Activated naive CD8-positive, alpha-beta T cell treated with anti-CD3 and anti-CD28 coated beads, Interleukin-2, amount 10 ng/mL, durations not matched to agents 7 days and 5 days (primary cell): ENCODE data around the gene PRTFDC1. TPM values are rescaled to one million over a fixed set of nuclear protein-coding genes. Genes with fewer than 3 reads are reported as not detected.
"Not testable (repeated sequence)": the region's sequence is repeated elsewhere in the genome, so short reads cannot be mapped to it uniquely, and the experiment has no call there.

Experiments
- ATAC-seq: fragments of 150-1000 bp; cut with Tn5 transposase; one replicate; pipeline ENCODE4 v1.10.0; 2021; ENCODE audit warnings: low read depth, moderate library complexity
- POLR2A ChIA-PET: fragments of 350-600 bp; sonication (Branson Sonifier 250); formaldehyde crosslinking; loops from one replicate; lab custom pipeline; 2021; ENCODE audit warnings: antibody characterized with exemption; lab: Charles Lee
- DNase-seq: peaks from one replicate; pipeline ENCODE4 v3.0.0; 2021
- H3K27ac Mint-ChIP-seq: one replicate; pipeline ENCODE4 v1.8.0; 2022; ENCODE audit warnings: mild to moderate bottlenecking, mixed read lengths
- H3K27me3 Mint-ChIP-seq: one replicate; pipeline ENCODE4 v1.8.0; 2022; ENCODE audit warnings: mild to moderate bottlenecking, moderate library complexity, mixed read lengths
- H3K36me3 Mint-ChIP-seq: one replicate; pipeline ENCODE4 v1.8.0; 2021; ENCODE audit warnings: mild to moderate bottlenecking, mixed read lengths
- H3K4me1 Mint-ChIP-seq: one replicate; pipeline ENCODE4 v1.8.0; 2021; ENCODE audit warnings: mixed read lengths
- H3K4me3 Mint-ChIP-seq: one replicate; pipeline ENCODE4 v1.8.0; 2022; ENCODE audit warnings: mild to moderate bottlenecking, moderate library complexity, mixed read lengths
- H3K9me3 Mint-ChIP-seq: one replicate; pipeline ENCODE4 v1.8.0; 2021; ENCODE audit warnings: mixed read lengths
- total RNA-seq, 2 experiments: library from RNA; stranded (reverse); gene quantifications; one replicate each; pipeline ENCODE4 v1.2.3, GENCODE V29; 2021

Gene PRTFDC1
- total RNA-seq, 2 experiments from 2014 or later, result 1.5 to 2.0 TPM

DNA sequence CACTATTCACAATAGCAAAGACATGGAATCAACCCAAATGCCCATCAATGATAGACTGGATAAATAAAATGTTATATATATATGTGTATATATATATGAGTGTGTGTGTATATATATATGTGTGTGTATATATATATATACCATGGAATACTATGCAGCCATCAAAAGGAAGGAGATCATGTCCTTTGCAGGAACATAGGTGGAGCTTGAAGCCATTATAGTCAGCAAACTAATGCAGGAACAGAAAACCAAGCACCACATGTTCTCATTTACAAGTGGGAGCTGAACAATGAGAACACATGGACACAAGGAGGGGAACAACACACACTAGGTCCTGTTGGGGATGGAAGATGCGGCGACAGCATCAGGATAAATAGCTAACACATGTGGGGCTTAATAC is 32.2 kb downstream of the PRTFDC1 start:
- ATAC-seq, POLR2A ChIA-PET, H3K27ac Mint-ChIP-seq, H3K27me3 Mint-ChIP-seq, DNase-seq, H3K4me3 Mint-ChIP-seq: not testable (repeated sequence)
- peaks cover 35% of the 10 kb centered on the region for H3K36me3 Mint-ChIP-seq
- H3K9me3 Mint-ChIP-seq, result peaks cover 21% of the 10 kb centered on the region
- peaks cover 14% of the 10 kb centered on the region for H3K4me1 Mint-ChIP-seq

DNA sequence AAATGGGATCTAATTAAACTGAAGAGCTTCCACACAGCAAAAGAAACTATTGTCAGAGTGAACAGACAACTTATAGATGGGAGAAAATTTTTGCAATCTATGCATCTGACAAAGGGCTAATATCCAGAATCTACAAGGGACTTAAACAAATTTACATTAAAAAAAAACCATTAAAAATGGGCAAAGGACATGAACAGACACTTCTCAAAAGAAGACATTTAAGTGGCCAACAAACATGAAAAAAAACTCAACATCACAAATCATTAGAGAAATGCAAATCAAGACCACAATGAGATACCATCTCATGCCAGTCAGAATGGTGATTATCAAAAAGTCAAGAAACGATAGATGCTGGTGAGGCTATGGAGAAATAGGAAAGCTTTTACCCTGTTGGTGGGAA is 32.8 kb downstream of the PRTFDC1 start:
- peaks cover 33% of the 10 kb centered on the region for H3K36me3 Mint-ChIP-seq
- H3K4me3 Mint-ChIP-seq, ATAC-seq, POLR2A ChIA-PET, H3K27me3 Mint-ChIP-seq, DNase-seq, H3K27ac Mint-ChIP-seq: not testable (repeated sequence)
- peaks cover 14% of the 10 kb centered on the region for H3K4me1 Mint-ChIP-seq
- H3K9me3 Mint-ChIP-seq, result peaks cover 18% of the 10 kb centered on the region

DNA sequence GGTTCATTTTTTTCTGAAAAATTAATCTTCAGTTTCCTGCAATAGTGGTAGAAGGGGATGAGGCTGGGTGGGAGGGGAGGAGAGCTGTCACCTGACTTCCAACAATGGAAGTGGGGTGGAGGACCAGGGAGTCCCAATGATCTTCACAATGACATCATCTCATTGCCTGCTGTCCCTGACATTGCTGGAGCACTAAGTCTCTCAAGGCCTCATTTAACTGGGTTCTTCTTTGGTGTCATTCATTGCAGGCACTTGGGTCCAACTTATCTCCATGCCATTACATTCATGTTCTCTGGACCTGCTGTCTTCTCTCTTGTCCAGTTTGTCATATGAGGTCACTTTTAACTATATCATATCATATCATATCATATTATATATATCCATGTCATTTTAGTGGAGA is 34.4 kb downstream of the PRTFDC1 start:
- Mint-ChIP-seq H3K4me3 (no peak overlapping the region), H3K27me3 (no peaks in the 10 kb centered on the region), H3K27ac (no peak overlapping the region), H3K36me3 (peaks cover 18% of the 10 kb centered on the region), H3K9me3 (peaks cover 9% of the 10 kb centered on the region), H3K4me1 (peaks cover 8% of the 10 kb centered on the region)
- ATAC-seq (no peak), DNase-seq (no peak)
- POLR2A ChIA-PET, result no interaction called here

GRCh38 chr10:24917493-24917892 is 34.9 kb downstream of the PRTFDC1 start:
- no peaks in the 10 kb centered on the region for H3K27me3 Mint-ChIP-seq
- ATAC-seq, result no peak

DNA sequence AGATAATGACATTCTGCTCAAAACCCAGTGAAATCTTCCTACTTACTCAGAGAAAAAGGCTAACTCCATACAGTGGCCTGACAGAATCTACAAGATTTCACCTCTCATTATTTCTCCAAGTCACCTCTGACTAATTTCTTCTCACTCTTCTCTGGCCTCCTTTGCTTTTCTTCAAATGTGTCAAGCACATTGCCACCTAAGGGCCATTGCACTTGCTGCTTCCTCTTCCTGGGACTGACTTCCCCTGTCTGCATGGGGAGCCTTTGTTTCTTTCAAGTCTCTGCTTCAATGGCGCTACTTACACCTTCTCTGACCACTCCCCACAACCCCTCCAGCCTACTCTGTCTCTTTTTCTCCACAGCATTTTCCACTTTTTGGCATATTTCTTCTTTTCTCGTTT is 36.0 kb downstream of the PRTFDC1 start:
- Mint-ChIP-seq H3K27me3 (no peaks in the 10 kb centered on the region), H3K36me3 (peaks cover 18% of the 10 kb centered on the region), H3K4me1 (peaks cover 9% of the 10 kb centered on the region), H3K9me3 (peaks cover 12% of the 10 kb centered on the region), H3K4me3 (no peak overlapping the region), H3K27ac (no peak overlapping the region)
- POLR2A ChIA-PET, result no interaction called here
- ATAC-seq (no peak), DNase-seq (no peak)

More at GRCh38 chr10:24917493-24917892, 34.9 kb downstream of the PRTFDC1 start:
- POLR2A ChIA-PET, result no interaction called here
- Mint-ChIP-seq H3K4me3 (no peak overlapping the region), H3K36me3 (peaks cover 19% of the 10 kb centered on the region), H3K27ac (no peak overlapping the region), H3K9me3 (peaks cover 11% of the 10 kb centered on the region), H3K4me1 (peaks cover 8% of the 10 kb centered on the region)
- no peak for DNase-seq

DNA sequence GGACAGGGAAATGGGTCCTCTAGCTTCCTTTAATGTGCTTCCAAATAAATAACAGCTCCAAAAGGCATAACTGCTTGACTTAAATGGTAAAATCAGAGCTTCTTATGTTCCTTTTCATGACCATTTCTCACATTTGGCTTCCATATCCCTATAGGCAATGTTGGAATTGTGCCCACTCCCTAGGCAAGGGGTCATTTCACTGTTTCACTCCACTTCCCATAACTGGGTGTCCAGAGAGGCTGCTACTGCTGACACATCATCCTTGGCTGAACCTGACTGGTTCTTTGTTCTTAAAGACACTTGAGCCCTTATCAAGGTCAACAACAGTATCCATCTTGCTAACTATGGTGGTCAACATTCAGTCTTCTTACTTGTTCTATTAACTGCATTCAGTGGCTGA is 37.1 kb downstream of the PRTFDC1 start:
- H3K27me3 Mint-ChIP-seq, result no peaks in the 10 kb centered on the region
- DNase-seq (no peak), ATAC-seq (no peak)
- POLR2A ChIA-PET, result no interaction called here
- H3K27ac Mint-ChIP-seq, result no peak overlapping the region
- H3K4me1 Mint-ChIP-seq, result peaks cover 3% of the 10 kb centered on the region
- H3K9me3 Mint-ChIP-seq, result peaks cover 12% of the 10 kb centered on the region
- peaks cover 13% of the 10 kb centered on the region for H3K36me3 Mint-ChIP-seq
- no peak overlapping the region for H3K4me3 Mint-ChIP-seq

DNA sequence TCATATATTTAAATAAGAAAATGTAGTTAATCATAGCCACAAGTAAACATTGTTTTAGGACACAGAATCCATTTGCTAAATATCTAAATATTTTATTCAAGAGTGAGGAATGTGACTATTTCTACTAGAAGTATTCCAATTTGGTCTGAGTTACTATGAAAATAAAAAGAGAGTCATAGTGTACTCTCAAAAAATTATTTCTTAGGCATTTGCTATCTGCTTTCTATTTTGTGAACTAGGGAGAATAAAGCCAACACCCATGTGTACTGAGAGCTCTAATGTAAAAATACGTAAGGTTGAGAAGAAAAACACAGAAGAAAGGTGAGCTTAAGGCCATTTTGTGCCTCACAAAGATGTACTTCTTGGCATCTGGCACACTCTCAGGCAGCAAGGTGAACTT is 38.3 kb downstream of the PRTFDC1 start:
- Mint-ChIP-seq H3K9me3 (peaks cover 8% of the 10 kb centered on the region), H3K27me3 (no peaks in the 10 kb centered on the region), H3K36me3 (peaks cover 6% of the 10 kb centered on the region), H3K27ac (no peak overlapping the region), H3K4me3 (no peak overlapping the region), H3K4me1 (peaks cover 3% of the 10 kb centered on the region)
- DNase-seq, result no peak
- no peak for ATAC-seq
- POLR2A ChIA-PET, result no interaction called here

DNA sequence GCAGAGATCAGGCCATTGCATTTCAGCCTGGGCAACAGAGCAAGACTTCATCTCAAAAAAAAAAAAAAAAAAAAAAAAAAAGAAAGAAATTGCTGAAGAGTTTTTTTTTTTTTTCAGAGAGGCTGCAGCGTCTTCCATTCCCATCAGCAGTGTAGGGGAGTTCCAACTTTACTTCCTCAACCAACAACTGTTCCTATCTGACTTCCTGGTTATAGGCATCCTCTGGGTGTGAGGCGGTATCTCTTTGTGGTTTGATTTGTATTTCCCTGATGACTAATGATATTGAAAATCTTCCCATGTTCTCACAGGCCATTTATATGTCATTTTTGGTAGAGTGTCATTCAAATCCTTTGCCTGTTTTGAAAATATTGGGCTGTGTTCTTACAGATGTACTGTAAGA is 40.2 kb downstream of the PRTFDC1 start:
- POLR2A ChIA-PET, result no interaction called here

GRCh38 chr10:24911029-24911428 is 41.4 kb downstream of the PRTFDC1 start:
- no peak overlapping the region for H3K27ac Mint-ChIP-seq
- POLR2A ChIA-PET, result no interaction called here
- ATAC-seq, result no peak
- peaks cover 8% of the 10 kb centered on the region for H3K9me3 Mint-ChIP-seq
- peaks cover 20% of the 10 kb centered on the region for H3K36me3 Mint-ChIP-seq
- H3K27me3 Mint-ChIP-seq, result no peaks in the 10 kb centered on the region
- no peak overlapping the region for H3K4me3 Mint-ChIP-seq
- DNase-seq, result no peak
- peaks cover 3% of the 10 kb centered on the region for H3K4me1 Mint-ChIP-seq

More for the DNA sequence above, 40.2 kb downstream of the PRTFDC1 start:
- ATAC-seq (no peak), DNase-seq (no peak)
- Mint-ChIP-seq H3K9me3 (peaks cover 4% of the 10 kb centered on the region), H3K27me3 (no peaks in the 10 kb centered on the region), H3K4me1 (peaks cover 3% of the 10 kb centered on the region), H3K4me3 (no peak overlapping the region), H3K27ac (no peak overlapping the region), H3K36me3 (peaks cover 13% of the 10 kb centered on the region)

GRCh38 chr10:24910574-24910973 is 41.8 kb downstream of the PRTFDC1 start:
- Mint-ChIP-seq H3K4me3 (no peak overlapping the region), H3K4me1 (peaks cover 3% of the 10 kb centered on the region), H3K27ac (no peak overlapping the region), H3K9me3 (peaks cover 12% of the 10 kb centered on the region), H3K36me3 (peaks cover 23% of the 10 kb centered on the region), H3K27me3 (no peaks in the 10 kb centered on the region)
- POLR2A ChIA-PET, result no interaction called here
- no peak for DNase-seq
- ATAC-seq, result no peak

- Mint-ChIP-seq H3K27me3 (no peaks in the 10 kb centered on the region), H3K4me1 (peaks cover 3% of the 10 kb centered on the region), H3K9me3 (peaks cover 12% of the 10 kb centered on the region), H3K36me3 (peaks cover 28% of the 10 kb centered on the region), H3K27ac (no peak overlapping the region), H3K4me3 (no peak overlapping the region)
- ATAC-seq (no peak), DNase-seq (no peak)
- POLR2A ChIA-PET, result no interaction called here
These were observed 43.5 kb downstream of the PRTFDC1 start for GRCh38 chr10:24908793-24909423.

- Mint-ChIP-seq H3K36me3 (peaks cover 30% of the 10 kb centered on the region), H3K9me3 (peaks cover 12% of the 10 kb centered on the region), H3K27ac (no peak overlapping the region), H3K4me3 (no peak overlapping the region), H3K27me3 (no peaks in the 10 kb centered on the region), H3K4me1 (peaks cover 3% of the 10 kb centered on the region)
- POLR2A ChIA-PET, result no interaction called here
- no peak for ATAC-seq
- DNase-seq, result no peak
These were observed 44.5 kb downstream of the PRTFDC1 start for GRCh38 chr10:24907956-24908355.

DNA sequence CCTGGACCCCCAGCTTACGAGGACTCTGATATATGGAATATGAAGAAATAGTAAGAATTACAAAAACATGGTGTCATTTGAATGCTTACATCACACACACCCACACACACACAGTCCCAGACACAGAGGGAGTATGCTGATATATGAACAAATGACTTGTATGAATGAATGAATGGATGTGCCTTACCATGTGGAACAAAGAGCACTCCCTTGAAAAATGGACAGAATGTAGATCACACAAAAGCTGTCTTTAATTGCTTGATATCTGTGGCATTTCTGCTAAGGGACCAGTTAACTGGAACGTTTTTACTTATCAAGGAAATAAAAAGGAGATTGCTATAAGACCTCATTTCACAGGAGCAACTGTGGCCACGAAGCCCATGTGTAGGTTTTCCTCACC is 46.0 kb downstream of the PRTFDC1 start:
- POLR2A ChIA-PET, result no interaction called here
- H3K4me3 Mint-ChIP-seq, result no peak overlapping the region
- H3K9me3 Mint-ChIP-seq, result peaks cover 8% of the 10 kb centered on the region
- H3K27me3 Mint-ChIP-seq, result no peaks in the 10 kb centered on the region
- H3K27ac Mint-ChIP-seq, result no peak overlapping the region
- H3K4me1 Mint-ChIP-seq, result peaks cover 6% of the 10 kb centered on the region
- peaks cover 25% of the 10 kb centered on the region for H3K36me3 Mint-ChIP-seq
- ATAC-seq (no peak), DNase-seq (no peak)

DNA sequence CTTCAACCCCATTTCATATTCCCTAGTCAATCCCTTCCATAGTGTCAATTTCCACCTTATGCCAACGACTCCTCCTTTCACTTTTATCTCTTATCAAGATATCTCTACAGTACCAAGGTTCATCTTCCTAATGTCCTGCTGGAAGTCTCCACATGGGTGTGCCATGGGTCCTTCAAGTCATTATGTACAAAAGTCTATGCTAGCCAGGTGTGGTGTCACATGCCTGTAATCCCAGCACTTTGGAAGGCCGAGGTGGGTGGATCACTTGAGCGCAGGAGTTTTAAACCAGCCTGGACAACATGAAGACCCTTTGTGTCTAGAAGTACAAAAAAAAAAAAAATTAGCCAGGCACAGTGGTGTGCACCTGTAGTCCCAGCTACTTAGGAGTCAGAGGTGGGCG is 47.6 kb downstream of the PRTFDC1 start:
- POLR2A ChIA-PET, result no interaction called here

More for the DNA sequence above, 47.6 kb downstream of the PRTFDC1 start:
- Mint-ChIP-seq H3K27ac (no peak overlapping the region), H3K4me3 (no peak overlapping the region), H3K4me1 (peaks cover 12% of the 10 kb centered on the region), H3K27me3 (no peaks in the 10 kb centered on the region), H3K36me3 (peaks cover 29% of the 10 kb centered on the region), H3K9me3 (peaks cover 8% of the 10 kb centered on the region)
- DNase-seq, result no peak
- ATAC-seq, result no peak
